DOHH2 (cell line): ENCODE measurements around the gene SLC27A6.
"Not testable (repeated sequence)": the region's sequence is repeated elsewhere in the genome, so short reads cannot be mapped to it uniquely, and the experiment has no call there.

Experiments
- EZH2phosphoT487 ChIP-seq: fragments of 200-600 bp; sonication (generic); IDR thresholded peaks from 2 replicates; pipeline ENCODE4 v1.6.1; 2017; ENCODE audit warnings: borderline replicate concordance, mild to moderate bottlenecking, antibody characterized with exemption, low read length, moderate library complexity, mixed read lengths
- TF ChIP-seq, protein P1 (sequence below): fragments of 200-600 bp; sonication (generic); IDR thresholded peaks from one replicate; pipeline ENCODE4 v1.5.1; 2014; ENCODE audit warnings: antibody characterized with exemption, mild to moderate bottlenecking, low read depth, low read length; ENCODE audit not compliant: poor library complexity, severe bottlenecking

GRCh38 chr5:128951301-128951700, 14.0 kb upstream of the SLC27A6 start:
- TF ChIP-seq, protein P1, sequence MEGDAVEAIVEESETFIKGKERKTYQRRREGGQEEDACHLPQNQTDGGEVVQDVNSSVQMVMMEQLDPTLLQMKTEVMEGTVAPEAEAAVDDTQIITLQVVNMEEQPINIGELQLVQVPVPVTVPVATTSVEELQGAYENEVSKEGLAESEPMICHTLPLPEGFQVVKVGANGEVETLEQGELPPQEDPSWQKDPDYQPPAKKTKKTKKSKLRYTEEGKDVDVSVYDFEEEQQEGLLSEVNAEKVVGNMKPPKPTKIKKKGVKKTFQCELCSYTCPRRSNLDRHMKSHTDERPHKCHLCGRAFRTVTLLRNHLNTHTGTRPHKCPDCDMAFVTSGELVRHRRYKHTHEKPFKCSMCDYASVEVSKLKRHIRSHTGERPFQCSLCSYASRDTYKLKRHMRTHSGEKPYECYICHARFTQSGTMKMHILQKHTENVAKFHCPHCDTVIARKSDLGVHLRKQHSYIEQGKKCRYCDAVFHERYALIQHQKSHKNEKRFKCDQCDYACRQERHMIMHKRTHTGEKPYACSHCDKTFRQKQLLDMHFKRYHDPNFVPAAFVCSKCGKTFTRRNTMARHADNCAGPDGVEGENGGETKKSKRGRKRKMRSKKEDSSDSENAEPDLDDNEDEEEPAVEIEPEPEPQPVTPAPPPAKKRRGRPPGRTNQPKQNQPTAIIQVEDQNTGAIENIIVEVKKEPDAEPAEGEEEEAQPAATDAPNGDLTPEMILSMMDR = not testable (repeated sequence)
- not testable (repeated sequence) for TF ChIP-seq EZH2phosphoT487
